Measurements from ENCODE around the gene DOCK7. TPM values are rescaled to one million over a fixed set of nuclear protein-coding genes. Genes with fewer than 3 reads are reported as not detected.

Gene DOCK7
- total and polyA plus RNA-seq, 4 donors, result 5.6 to 35.1 (median 21.7) TPM

DNA sequence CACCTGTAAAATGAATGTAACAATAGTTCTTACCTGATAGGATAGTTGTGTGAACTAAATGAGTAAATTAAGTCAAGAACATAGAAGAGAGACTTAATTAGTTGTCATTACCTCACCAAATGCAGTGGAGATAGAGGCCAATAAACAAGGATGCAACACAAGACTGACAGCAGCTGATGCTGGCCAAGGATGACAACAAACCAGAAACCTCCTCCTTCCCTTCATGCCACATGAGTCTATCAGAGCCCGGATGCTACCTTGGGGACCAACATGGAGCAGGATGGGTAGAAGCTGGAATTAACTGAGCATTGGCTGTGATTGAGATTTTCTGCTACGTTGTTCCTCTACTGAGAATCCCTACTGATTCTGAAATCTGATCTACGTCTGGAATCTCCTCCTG lies 281.6 kb downstream of the DOCK7 start:
- 84% methylated on average over 3 of the region's 3 CpGs for WGBS
- Histone ChIP-seq H3K9me3 (ENCODE audit: control insufficient read depth in 4 of 4, low read length in 3 of 4) (no peaks in the 10 kb centered on the region), H3K4me1 (ENCODE audit: control insufficient read depth in 4 of 4, insufficient read depth in 4 of 4, low read length in 3 of 4) (no peaks in the 10 kb centered on the region), H3K4me3 (ENCODE audit: low read depth in 1 of 3, low read length in 3 of 3) (no peak overlapping the region), H3K36me3 (ENCODE audit: control insufficient read depth in 4 of 4, insufficient read depth in 3 of 4, low read depth in 1 of 4, low read length in 3 of 4) (no peaks in the 10 kb centered on the region), H3K27me3 (ENCODE audit: control insufficient read depth in 4 of 4, insufficient read depth in 4 of 4, low read length in 3 of 4) (no peaks in the 10 kb centered on the region), H3K9ac (ENCODE audit: low read depth in 1 of 2, low read length in 2 of 2) (no peak overlapping the region), H3K27ac (ENCODE audit: low read depth in 1 of 2, low read length in 2 of 2) (no peak overlapping the region)
- TF ChIP-seq RAD21 (IDR thresholded peaks at IDR 0.05) (no peak), HNF4G (IDR thresholded peaks at IDR 0.05) (no peak), RXRA (IDR thresholded peaks at IDR 0.05) (no peak), YY1 (IDR thresholded peaks at IDR 0.05) (no peak), JUND (IDR thresholded peaks at IDR 0.05) (no peak), FOXA1 (IDR thresholded peaks at IDR 0.05) (no peak), EGR1 (IDR thresholded peaks at IDR 0.05; ENCODE audit: low read depth in 2 of 2) (no peak), SP1 (IDR thresholded peaks at IDR 0.05) (no peak), FOXA2 (IDR thresholded peaks at IDR 0.05) (no peak), HNF4A (conservative IDR thresholded peaks at IDR 0.05) (no peak), GABPA (IDR thresholded peaks at IDR 0.05 in 1 of 2, conservative IDR thresholded peaks at IDR 0.05 in 1 of 2) (no peak)
- TF ChIP-seq, protein P1, sequence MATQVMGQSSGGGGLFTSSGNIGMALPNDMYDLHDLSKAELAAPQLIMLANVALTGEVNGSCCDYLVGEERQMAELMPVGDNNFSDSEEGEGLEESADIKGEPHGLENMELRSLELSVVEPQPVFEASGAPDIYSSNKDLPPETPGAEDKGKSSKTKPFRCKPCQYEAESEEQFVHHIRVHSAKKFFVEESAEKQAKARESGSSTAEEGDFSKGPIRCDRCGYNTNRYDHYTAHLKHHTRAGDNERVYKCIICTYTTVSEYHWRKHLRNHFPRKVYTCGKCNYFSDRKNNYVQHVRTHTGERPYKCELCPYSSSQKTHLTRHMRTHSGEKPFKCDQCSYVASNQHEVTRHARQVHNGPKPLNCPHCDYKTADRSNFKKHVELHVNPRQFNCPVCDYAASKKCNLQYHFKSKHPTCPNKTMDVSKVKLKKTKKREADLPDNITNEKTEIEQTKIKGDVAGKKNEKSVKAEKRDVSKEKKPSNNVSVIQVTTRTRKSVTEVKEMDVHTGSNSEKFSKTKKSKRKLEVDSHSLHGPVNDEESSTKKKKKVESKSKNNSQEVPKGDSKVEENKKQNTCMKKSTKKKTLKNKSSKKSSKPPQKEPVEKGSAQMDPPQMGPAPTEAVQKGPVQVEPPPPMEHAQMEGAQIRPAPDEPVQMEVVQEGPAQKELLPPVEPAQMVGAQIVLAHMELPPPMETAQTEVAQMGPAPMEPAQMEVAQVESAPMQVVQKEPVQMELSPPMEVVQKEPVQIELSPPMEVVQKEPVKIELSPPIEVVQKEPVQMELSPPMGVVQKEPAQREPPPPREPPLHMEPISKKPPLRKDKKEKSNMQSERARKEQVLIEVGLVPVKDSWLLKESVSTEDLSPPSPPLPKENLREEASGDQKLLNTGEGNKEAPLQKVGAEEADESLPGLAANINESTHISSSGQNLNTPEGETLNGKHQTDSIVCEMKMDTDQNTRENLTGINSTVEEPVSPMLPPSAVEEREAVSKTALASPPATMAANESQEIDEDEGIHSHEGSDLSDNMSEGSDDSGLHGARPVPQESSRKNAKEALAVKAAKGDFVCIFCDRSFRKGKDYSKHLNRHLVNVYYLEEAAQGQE (IDR thresholded peaks at IDR 0.05), result no peak
- TF ChIP-seq, protein P2, sequence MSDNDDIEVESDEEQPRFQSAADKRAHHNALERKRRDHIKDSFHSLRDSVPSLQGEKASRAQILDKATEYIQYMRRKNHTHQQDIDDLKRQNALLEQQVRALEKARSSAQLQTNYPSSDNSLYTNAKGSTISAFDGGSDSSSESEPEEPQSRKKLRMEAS (IDR thresholded peaks at IDR 0.05), result no peak
- TF ChIP-seq, protein P3, sequence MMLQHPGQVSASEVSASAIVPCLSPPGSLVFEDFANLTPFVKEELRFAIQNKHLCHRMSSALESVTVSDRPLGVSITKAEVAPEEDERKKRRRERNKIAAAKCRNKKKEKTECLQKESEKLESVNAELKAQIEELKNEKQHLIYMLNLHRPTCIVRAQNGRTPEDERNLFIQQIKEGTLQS (IDR thresholded peaks at IDR 0.05), result no peak
- TF ChIP-seq, protein P4, sequence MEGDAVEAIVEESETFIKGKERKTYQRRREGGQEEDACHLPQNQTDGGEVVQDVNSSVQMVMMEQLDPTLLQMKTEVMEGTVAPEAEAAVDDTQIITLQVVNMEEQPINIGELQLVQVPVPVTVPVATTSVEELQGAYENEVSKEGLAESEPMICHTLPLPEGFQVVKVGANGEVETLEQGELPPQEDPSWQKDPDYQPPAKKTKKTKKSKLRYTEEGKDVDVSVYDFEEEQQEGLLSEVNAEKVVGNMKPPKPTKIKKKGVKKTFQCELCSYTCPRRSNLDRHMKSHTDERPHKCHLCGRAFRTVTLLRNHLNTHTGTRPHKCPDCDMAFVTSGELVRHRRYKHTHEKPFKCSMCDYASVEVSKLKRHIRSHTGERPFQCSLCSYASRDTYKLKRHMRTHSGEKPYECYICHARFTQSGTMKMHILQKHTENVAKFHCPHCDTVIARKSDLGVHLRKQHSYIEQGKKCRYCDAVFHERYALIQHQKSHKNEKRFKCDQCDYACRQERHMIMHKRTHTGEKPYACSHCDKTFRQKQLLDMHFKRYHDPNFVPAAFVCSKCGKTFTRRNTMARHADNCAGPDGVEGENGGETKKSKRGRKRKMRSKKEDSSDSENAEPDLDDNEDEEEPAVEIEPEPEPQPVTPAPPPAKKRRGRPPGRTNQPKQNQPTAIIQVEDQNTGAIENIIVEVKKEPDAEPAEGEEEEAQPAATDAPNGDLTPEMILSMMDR (IDR thresholded peaks at IDR 0.05; ENCODE audit: low read depth, low read length, missing input control), result no peak
- no peak for DNase-seq (ENCODE audit: low spot score)

DNA sequence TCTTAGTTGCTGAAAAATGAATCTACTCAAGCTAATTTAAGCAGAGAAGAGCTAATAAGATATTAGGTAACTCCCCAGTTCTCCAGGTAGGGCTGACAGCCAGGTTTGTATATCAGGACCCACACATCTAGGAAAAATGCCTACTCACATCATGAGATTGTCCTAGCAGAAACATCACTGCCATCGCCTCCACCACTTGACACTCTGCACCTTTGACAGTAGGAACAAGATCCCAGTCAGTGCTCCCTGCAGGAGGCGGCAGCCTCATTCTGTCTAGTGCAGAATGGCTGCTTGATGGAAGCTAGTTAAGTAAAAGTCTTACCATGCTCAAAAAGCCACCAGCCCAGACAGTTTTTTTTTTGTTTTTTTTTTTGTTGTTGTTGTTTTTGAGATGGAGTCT lies 282.9 kb downstream of the DOCK7 start:
- Histone ChIP-seq H3K27ac (ENCODE audit: low read depth in 1 of 2, low read length in 2 of 2) (no peak overlapping the region), H3K36me3 (ENCODE audit: control insufficient read depth in 4 of 4, insufficient read depth in 3 of 4, low read depth in 1 of 4, low read length in 3 of 4) (no peaks in the 10 kb centered on the region), H3K4me1 (ENCODE audit: control insufficient read depth in 4 of 4, insufficient read depth in 4 of 4, low read length in 3 of 4) (no peaks in the 10 kb centered on the region), H3K27me3 (ENCODE audit: control insufficient read depth in 4 of 4, insufficient read depth in 4 of 4, low read length in 3 of 4) (no peaks in the 10 kb centered on the region), H3K9me3 (ENCODE audit: control insufficient read depth in 4 of 4, low read length in 3 of 4) (no peaks in the 10 kb centered on the region), H3K4me3 (ENCODE audit: low read depth in 1 of 3, low read length in 3 of 3) (no peak overlapping the region), H3K9ac (ENCODE audit: low read depth in 1 of 2, low read length in 2 of 2) (no peak overlapping the region)
- 95% methylated on average over 2 of the region's 2 CpGs for WGBS
- DNase-seq (ENCODE audit: low spot score), result no peak
- no peak for TF ChIP-seq RXRA (IDR thresholded peaks at IDR 0.05)
- no peak for TF ChIP-seq HNF4A (conservative IDR thresholded peaks at IDR 0.05)
- TF ChIP-seq, protein P5, sequence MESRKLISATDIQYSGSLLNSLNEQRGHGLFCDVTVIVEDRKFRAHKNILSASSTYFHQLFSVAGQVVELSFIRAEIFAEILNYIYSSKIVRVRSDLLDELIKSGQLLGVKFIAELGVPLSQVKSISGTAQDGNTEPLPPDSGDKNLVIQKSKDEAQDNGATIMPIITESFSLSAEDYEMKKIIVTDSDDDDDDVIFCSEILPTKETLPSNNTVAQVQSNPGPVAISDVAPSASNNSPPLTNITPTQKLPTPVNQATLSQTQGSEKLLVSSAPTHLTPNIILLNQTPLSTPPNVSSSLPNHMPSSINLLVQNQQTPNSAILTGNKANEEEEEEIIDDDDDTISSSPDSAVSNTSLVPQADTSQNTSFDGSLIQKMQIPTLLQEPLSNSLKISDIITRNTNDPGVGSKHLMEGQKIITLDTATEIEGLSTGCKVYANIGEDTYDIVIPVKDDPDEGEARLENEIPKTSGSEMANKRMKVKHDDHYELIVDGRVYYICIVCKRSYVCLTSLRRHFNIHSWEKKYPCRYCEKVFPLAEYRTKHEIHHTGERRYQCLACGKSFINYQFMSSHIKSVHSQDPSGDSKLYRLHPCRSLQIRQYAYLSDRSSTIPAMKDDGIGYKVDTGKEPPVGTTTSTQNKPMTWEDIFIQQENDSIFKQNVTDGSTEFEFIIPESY (IDR thresholded peaks at IDR 0.05), result no peak
- TF ChIP-seq FOXA1 (IDR thresholded peaks at IDR 0.05), result no peak
- no peak for TF ChIP-seq HNF4G (IDR thresholded peaks at IDR 0.05)
- TF ChIP-seq NR2F2 (IDR thresholded peaks at IDR 0.05), result no peak
- TF ChIP-seq EGR1 (IDR thresholded peaks at IDR 0.05; ENCODE audit: low read depth in 2 of 2), result no peak
- TF ChIP-seq, protein P3 (IDR thresholded peaks at IDR 0.05), result no peak
- TF ChIP-seq RAD21 (IDR thresholded peaks at IDR 0.05), result no peak
- no peak for TF ChIP-seq GABPA (IDR thresholded peaks at IDR 0.05 in 1 of 2, conservative IDR thresholded peaks at IDR 0.05 in 1 of 2)
- TF ChIP-seq SP1 (IDR thresholded peaks at IDR 0.05), result no peak
- no peak for TF ChIP-seq FOXA2 (IDR thresholded peaks at IDR 0.05)

Measured in liver (tissue), 9 donors.